NCI-H2227 (cell line): ENCODE results near the gene ITPR1.

Experiments
- DNase-seq: peaks from one replicate; lab custom pipeline; 2025; ENCODE audit not compliant: unreplicated experiment; lab: John Stamatoyannopoulos, UW

ITPR1 gene

DNA sequence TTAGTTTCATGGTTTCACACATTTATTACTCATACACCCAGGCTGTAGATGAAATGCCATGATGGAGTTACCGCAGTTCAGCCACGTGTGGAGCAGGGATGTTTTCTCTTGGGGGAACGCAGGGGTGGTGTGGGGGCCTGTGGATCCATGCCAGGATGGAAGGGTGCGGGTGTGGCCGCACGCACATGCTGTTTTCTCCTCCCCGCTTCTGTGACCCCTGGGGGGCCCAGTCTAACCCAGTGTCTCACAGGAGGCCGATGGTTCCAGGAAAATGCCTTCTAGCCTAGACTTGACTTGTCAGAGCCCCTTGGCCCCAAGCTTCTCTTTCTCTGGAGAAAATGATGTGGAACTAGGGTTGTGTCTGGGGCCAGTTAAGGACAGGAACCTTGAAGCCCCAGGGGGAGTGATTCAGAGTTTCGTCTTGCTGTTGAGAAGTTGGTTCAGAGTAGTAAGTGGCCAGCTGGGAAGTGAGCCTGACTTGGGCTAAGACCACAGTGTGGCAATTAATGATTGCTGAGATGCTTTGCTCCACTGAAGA, 245.7 kb downstream of the ITPR1 start:
- no peak for DNase-seq

DNA sequence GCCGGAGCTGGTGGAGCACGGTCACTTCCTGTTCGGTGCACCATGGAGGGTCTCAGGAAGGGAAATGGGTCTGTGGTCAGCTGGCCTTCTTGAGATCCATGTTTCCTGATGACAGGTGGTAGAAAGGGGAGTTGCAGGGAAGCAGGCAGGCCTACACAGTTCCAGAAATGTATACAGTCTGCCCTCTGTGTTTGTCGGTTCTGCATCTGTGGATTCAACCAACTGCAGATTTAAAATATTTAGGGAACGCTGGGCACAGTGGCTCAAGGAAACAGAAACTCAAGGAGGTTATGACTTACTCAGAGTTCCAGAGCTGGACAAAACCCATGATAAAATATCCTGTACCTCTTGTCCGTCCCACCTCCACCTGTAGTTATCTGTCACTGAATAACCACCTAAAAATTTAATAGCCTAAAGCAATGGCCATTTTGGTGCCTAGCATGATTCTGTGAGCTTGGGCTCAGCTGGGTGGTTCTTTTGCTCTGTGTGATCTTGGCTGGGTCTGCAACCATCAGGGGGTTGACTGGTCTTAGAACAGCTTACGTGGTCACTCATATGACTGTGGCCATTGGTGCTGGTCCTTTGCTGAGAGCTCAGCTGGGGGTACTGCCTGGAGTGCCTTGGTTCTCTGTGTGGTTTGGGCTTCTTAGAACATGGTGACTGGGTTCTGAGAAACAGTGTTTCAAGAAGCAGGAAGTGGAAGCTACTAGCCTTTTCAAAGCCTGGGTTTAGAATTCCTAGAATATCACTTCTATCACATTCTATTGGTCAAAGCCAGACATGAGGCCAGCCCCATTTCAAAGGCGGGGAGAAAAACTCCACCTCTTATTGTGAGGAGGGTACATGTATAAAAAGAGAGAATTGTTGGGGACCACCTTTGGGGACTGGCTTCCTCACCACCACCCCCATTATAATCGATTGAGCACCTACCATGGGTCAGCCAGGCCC, 246.4 kb downstream of the ITPR1 start:
- no peak for DNase-seq

DNA sequence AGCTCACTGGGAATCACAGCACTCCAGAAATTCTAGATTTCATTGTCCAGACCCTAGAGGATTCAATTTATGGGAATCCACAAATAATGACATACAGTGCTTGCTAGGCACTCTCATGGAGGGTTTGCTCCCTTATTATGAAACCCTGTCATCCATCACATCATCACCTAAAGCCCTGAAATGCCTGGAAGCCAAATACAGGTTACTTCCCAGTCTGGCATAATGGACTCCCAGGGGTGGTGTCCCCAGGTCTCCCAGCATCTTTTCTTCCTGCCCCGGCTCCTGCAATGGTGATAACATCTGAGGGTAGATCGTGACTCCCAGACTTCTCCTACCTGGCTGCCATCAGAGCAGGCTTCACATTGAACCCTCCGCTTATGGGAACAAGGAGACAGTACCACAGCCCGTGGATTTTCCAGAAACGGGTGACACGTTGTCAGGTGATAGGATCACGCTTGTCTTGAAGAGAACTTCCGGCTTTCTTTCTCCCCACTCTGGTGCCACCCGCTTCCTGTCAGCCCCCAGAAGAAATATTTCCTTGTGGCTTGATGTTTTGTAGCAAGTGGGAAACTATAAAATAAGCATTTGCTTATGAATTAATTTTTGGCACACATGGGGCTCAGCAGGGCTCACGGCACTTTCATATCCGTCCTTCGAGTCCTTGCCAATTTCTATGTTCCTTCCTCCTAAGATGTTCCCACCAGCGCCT, 247.4 kb downstream of the ITPR1 start:
- DNase-seq, result no peak

DNA sequence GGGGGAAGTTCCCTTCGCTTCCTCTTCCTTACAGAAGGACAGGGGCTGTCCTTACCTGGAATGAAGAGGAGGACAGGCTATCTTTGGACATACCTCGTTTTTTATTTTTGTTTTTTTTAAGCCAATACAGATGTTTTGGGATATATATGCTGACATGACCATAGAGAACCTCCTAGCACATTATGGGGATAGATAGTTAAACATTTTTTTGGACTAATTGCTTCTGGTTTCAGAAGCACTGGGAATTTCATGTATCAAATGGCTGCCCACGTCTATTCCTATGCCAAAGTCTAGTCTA, 247.9 kb downstream of the ITPR1 start:
- DNase-seq, result no peak

DNA sequence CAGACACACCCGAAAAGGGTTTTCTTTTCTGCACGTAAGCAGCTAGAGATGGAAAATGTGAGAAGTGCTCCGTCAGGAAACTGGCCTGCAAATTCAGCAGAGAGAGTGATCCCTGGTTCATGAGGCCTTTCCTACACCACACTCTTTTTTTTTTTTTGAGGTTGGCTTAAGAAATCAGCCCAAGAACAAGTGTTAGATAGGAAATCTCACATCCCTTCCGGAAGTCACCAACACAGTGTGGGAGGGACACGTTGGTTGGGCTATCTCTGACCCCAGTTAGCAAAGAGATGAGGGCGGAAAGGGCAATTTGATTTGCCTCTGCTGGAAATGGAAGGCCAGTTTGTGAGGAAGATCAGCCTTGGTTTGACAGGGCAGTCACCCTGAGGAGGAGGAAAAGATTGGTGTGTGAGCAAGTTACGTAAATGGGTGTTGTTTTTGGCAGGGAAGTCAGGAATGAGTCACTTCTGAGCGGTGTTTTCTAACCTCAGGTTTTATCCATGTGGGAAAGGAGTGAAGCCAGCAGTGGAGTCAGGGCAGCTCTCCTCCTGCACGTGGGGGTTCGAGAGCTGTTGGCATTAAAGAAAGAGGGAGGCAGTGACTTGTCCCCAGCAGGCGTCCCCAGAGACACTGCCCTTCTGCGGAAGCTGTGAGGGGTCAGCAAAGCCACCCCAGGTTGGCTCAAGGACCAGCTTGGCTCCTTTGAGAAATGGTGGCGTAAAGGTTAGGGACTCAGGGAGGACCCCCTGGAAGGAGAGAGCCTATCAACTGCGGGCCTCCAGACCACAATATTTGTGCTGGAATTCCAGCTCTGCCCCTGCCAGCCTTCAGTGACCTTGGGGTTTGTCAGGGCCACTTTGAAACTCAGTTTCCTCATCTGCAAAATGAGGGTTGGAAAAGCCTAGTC, 248.5 kb downstream of the ITPR1 start:
- DNase-seq, result no peak

DNA sequence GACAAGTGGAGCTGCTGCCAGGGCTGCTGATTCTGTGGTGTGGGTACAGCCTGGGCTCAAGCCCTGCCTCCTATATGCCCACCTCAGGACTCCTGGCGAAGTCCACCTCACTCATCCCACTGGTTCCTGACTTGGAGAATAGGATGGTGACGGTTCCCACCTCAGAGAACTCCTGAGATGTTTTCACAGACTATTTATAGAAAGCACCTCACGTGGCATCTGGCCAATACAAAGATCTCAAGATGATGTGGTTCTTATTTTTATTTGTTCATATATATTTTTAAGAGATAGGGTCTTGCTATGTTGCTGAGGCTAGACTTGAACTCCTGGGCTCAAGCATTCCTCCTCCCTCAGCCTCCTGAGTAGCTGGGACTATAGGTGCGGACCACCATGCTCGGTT, 249.2 kb downstream of the ITPR1 start:
- no peak for DNase-seq

DNA sequence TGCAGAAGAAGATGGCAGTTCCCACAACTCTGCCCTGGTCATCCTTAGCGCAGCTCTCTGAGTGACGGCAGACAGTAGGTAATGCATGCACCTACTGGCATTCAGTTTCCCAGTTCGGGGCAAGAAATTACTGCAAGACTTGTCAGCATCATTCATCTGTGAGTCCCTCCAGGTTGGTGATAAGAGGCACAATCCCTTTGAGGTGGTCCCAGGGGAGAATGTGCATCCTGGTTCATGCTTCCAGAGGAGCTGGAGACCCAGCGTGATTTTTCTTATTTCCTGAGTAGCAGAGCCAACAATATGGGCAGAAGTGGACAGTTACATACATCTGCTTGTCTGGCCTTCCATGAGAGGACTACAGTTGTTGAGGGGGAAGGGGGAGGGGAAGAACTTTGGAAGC, 250.2 kb downstream of the ITPR1 start:
- no peak for DNase-seq

DNA sequence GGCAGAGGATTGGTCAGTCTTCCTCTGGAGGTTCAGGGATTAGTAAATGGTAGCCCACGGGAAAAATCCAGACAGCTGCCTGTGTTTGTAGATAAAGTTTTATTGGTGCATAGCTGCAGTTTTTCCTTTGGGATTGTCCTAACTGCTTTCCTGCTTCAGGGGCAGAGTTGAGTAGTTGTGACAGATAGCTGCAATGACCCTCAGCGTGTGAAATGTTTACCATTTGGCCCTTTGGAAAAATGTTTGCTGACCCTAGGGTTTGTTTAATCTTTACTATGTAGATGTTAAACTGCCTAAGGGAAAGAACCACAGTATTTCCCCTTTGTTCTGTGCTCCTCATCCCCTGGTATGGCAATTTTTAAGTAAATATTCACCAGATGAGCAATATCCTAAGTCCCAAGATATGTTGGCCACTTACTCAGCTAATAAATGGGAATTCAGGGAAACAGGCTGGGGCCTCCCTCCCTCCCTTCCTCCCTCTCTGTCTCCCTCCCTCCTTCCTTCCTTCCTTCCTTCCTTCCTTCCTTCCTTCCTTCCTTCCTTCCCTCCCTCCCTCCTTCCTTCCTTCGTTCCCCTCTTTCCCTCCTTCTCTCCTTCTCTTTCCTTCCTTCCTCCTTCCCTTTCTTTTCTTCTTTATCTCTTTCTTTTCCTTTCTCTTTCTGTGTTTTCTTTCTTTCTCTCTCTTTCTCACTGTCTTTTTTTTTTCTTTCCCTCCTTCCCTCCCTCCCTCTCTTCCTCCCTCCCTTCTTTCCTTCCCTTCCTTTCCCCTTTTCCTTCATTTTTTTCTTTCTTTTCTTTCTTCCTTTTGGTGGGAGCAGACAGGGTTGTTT, 251.5 kb downstream of the ITPR1 start:
- no peak for DNase-seq

DNA sequence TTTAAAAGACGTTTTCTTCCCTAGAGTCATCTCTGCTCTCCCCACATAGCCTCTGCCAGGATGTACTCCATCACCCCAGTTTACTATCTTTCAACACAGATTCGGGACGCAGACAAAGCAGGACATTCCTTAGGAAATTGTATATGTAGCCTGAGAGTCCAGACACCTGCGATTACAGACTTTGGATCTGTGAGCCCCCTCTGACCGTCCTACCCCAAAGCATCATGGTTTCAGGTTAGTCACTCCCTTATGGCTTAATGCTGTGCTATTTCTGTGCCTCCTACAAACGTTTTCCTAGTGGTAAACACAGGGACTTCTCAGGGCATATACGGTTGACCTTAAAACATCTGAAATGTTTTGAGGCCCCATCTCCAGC, 252.1 kb downstream of the ITPR1 start:
- no peak for DNase-seq

DNA sequence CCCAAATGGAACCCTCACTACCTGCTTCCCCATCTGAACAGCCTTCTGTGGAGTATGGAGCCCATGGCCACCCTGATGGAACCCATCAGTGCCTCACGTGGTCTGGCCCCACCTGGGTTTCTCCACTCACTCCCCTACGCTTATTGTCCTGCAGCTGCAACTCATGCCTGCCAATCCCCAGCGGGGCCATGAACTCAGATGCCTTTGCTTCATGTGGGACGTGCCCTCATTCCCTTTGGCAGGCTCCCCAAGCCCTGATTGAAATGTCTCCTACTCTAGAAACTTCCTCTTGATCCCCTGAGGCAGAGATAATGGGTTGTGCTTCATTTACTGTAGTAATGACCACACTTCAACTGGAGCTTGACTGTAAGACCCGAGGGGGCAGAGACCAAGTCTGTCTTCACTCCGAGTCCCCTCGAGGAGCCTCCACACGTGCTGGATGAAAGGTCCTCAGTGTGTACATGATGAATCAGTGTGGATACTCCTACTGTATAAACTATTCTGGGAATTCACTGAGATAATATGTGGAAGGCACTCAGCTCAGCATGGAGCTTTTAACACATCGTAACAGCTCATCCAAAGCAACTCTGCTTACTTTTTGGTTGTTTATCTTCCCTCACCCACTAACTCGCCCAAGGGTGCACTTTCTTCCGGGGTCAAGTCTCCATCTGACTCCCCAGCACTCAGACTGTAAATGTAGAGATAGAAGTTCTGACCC, 253.3 kb downstream of the ITPR1 start:
- DNase-seq, result no peak

DNA sequence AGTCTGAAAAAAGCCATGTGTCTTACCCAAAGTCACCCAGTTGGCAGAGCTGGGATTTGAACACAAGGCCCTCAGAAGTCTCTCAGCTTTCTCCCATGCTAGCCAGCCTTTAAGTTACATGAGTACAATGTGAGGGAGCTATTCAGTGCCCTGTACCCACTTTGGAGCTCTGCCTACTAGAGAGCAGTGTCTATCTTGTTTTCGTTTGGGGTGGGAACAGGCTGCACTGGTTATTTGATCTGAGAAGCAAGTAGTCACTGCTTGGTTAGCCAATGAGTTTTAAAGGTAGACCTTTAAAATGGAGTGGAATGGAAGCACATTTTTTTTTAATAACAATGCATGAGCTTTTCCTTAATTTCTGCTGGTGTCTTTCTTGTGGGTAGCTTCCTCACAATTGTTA, 255.0 kb downstream of the ITPR1 start:
- DNase-seq, result no peak

DNA sequence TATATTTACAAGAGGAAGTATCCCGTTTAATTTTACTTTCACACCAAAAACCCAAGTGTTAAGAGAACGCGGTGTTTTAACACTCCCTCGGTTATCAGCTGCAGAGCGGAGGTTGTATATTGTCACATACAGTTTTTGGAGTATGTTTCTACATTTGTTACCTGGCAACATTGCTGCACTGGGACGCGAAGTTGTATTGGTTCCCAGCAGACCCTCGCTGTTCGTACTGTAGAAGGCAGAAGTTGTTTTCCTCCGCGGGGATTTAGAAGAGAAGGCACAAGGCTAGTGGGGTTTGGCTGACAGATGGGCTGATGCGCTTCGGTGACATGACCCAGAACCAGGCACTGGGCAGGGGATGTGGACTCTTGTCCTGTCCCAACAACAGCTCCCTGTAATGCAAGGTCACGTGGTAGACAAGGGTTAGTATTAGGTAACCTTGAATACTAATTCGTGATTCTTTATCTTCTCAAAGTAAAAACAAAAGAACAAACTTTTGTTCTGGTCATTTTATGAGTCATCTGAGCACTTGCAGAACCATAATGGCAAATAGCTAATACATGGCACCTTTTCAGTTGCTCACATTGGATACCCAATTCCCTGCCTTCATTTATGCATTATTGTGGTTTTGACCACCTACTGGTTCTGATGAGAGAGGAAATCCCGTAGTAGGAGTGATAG, 255.7 kb downstream of the ITPR1 start:
- DNase-seq, result no peak

DNA sequence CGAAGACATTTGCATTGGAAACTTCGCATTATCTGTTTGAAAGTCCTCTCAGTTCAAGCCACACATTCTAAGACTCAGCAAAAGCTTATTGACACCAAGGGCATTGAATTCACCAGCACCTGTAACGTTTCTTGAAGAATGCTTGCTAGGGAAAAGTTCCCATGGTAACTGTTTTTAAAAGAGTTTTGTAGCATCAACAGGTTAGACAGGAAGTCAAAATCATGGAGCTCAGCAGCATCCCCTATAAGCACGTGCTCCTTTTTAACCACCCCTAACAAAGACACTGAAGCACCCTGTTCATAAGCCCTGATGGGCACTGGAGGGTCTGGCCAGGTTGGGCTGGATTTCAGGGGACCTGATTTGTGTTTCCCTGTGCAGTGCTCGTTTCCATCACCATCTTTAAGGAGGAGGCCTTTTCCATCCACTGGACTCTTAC, 256.4 kb downstream of the ITPR1 start:
- DNase-seq, result no peak

DNA sequence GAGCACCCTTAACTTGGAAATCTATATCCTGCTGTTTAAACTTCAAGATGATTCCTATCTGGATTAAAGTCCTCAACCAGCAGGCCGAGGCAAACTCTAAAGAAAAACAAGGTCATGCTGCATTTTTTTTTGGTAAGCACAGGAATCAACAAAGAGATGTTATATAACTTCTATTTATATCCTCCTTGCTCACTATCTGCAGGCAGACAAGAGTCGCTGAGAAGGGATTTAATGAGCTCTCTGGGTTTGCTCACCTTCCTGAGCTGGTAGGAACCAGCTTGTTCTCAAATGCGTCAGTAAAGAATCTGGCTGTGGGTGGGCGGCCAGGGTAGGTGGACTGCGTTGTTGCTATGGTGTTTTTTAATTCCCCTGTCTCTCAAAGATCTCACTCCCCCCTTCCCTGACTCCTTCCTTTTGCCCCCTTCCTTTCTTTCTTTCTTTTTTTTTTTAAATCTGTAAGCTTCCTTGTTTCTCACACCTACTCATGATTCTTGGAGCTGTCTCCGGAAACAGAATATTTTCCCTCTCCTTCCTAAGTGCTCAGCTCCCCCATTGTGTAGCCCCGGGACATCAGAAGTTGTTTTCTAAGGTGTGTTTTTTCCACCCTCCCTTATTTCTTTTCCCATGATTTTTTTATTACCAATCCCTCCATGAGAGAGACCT, 257.3 kb downstream of the ITPR1 start:
- DNase-seq, result peak; percentile 51

DNA sequence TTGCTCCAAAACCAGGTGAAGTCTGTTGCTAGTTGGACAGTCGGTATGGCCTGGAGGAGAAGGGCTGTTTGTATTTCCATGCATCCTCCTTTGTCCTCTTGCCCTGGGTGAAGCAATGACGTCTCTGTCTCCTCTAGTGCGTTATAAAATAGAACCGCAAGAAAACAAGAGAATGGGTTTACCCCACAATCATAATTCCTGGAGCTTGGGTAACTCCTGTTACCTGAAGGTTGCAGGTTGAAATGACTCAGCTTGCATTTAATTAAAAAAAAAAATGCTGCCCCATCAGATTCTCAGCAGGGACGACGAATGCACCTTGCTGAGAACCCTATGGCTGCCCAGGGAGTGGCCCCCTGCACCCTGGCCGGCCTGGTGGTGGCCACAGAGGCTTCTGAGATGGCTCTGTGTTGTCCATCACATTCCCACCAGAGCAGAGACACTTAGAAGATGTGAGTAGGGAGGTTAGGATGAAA, 257.9 kb downstream of the ITPR1 start:
- DNase-seq, result no peak

DNA sequence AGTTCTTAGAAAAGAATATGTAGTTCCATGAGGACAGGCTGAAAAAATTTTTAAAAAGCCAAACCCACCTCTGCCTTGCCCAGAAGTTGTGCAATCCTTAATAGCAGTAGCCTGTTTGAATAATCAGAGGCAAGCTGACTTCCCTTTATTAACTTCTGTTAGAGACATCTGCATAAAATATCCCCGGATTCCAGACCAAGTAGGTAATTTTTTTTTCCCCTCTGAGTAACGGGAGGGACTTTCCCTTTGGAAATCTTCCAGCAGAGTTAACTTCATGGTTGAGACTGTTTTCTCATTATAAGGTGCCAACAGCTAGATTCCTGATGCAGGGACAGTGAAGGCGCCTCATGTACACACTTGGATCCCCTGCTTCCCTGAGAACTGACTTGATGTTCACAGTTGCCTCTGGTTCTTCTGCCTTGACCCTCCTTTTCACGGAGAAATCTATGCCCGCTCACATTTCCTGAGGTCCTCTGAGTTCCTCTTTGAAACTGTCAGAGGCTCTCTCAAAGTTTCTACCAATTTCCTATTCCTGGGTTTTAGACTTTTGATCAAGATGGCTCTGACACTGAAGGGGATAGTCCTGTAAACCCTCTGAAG, 258.5 kb downstream of the ITPR1 start:
- no peak for DNase-seq

DNA sequence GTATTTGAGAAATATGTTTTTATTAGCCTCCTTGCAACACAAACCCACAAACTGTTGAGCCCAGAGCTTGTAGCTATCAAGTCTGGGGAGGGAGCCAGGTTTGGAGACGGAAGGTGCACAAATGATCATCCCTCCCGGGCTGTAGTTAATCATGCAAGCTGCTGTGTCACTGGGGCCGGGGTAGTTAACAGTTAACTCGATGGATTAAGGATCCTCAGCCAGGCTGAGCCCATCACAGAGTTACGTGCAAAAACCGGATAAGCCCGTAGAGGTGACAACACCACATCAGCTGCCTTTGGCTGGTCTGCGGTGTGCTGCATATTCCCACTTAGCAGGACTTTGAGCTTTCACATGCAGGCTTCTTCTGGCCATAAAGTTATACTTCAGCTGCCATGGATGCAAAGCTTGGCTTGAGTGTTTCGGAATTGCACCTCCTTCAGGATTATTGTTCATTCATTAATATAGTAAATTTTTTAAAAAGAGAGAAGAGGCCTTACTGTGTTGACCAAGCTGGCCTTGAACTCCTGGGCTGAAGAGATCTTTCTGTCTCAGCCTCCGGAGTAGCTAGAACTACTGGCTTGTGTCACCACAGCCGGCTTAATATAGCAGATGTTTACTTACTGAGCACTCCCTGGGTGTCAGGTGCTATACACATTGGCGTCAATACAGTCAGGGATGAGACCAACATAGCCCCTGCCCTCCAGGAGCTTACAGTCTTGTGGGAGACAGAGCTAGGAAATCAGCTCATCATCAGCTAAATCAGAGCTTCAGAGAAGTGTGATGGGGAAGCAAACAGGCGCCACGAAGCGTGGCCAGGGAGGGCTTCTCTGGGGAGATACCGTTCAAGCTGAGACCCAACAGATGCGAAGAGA, 259.3 kb downstream of the ITPR1 start:
- DNase-seq, result no peak
